OCI-LY1 (cell line): Measurements from ENCODE around the gene CEBPB.

Experiments
- H2AFZ ChIP-seq: fragments of 200-600 bp; sonication (generic), shearing (Covaris generic); 2 replicates; pipeline ENCODE4 v1.6.0; 2014; ENCODE audit warnings: antibody characterized with exemption, mild to moderate bottlenecking, low read length
- H3F3A ChIP-seq: fragments of 200-600 bp; sonication (generic), shearing (Covaris generic); 2 replicates; pipeline ENCODE4 v1.6.0; 2014; ENCODE audit warnings: mild to moderate bottlenecking, antibody characterized with exemption, low read length, moderate library complexity; ENCODE audit not compliant: insufficient read depth
- H3K27ac ChIP-seq: fragments of 200-600 bp; sonication (generic); 2 replicates; pipeline ENCODE4 v1.5.1; 2014; ENCODE audit warnings: low read length, mixed run types, mild to moderate bottlenecking, low read depth; ENCODE audit not compliant: poor library complexity, severe bottlenecking
- H3K27me3 ChIP-seq: fragments of 200-600 bp; sonication (generic); 2 replicates; pipeline ENCODE4 v1.6.0; 2014; ENCODE audit warnings: antibody characterized with exemption, mild to moderate bottlenecking, low read length, moderate library complexity; ENCODE audit not compliant: insufficient read depth
- H3K36me3 ChIP-seq: fragments of 200-600 bp; sonication (generic); 2 replicates; pipeline ENCODE4 v1.6.1; 2014; ENCODE audit warnings: mild to moderate bottlenecking, antibody characterized with exemption, low read length, moderate library complexity, mixed read lengths; ENCODE audit not compliant: insufficient read depth
- H3K4me1 ChIP-seq: fragments of 200-600 bp; sonication (generic); 2 replicates; pipeline ENCODE4 v1.5.1; 2014; ENCODE audit warnings: mild to moderate bottlenecking, low read length, moderate library complexity; ENCODE audit not compliant: insufficient read depth, severe bottlenecking
- H3K4me2 ChIP-seq: fragments of 200-600 bp; sonication (generic), shearing (Covaris generic); 2 replicates; pipeline ENCODE4 v1.6.1; 2014; ENCODE audit warnings: low read length
- H3K4me3 ChIP-seq: fragments of 200-600 bp; sonication (generic); 2 replicates; pipeline ENCODE4 v1.5.1; 2014; ENCODE audit warnings: low read length, low read depth, mild to moderate bottlenecking, mixed read lengths; ENCODE audit not compliant: poor library complexity, severe bottlenecking
- H3K79me2 ChIP-seq: fragments of 200-600 bp; shearing (Covaris generic); 2 replicates; pipeline ENCODE4 v1.6.1; 2016; ENCODE audit warnings: mixed run types, low read length, mixed read lengths; ENCODE audit not compliant: insufficient read depth
- H3K9ac ChIP-seq: fragments of 200-600 bp; sonication (generic), shearing (Covaris generic); 2 replicates; pipeline ENCODE4 v1.6.1; 2014; ENCODE audit warnings: mild to moderate bottlenecking, low read length, mixed read lengths
- H3K9me2 ChIP-seq: fragments of 200-600 bp; sonication (generic), shearing (Covaris generic); 2 replicates; pipeline ENCODE4 v1.6.1; 2014; ENCODE audit warnings: low read depth, mild to moderate bottlenecking, low read length, mixed read lengths
- H3K9me3 ChIP-seq: fragments of 200-600 bp; shearing (Covaris generic); 2 replicates; pipeline ENCODE4 v1.6.1; 2014; ENCODE audit warnings: low read length, mixed read lengths
- H4K20me1 ChIP-seq: fragments of 200-600 bp; sonication (generic), shearing (Covaris generic); 2 replicates; pipeline ENCODE4 v1.6.0; 2016; ENCODE audit warnings: mild to moderate bottlenecking, low read length; ENCODE audit not compliant: insufficient read depth
- EZH2 ChIP-seq: fragments of 200-600 bp; sonication (generic), shearing (Covaris generic); IDR thresholded peaks from 2 replicates; pipeline ENCODE4 v1.8.0; 2017; ENCODE audit warnings: borderline replicate concordance, mixed run types, mild to moderate bottlenecking, antibody characterized with exemption, low read length, moderate library complexity, mixed read lengths
- TF ChIP-seq, protein P1 (sequence below): fragments of 200-600 bp; sonication (generic), shearing (Covaris generic); IDR thresholded peaks from 2 replicates; pipeline ENCODE4 v1.5.1; 2017; ENCODE audit warnings: mild to moderate bottlenecking, antibody characterized with exemption, low read length, moderate library complexity, mixed read lengths

CEBPB gene

DNA sequence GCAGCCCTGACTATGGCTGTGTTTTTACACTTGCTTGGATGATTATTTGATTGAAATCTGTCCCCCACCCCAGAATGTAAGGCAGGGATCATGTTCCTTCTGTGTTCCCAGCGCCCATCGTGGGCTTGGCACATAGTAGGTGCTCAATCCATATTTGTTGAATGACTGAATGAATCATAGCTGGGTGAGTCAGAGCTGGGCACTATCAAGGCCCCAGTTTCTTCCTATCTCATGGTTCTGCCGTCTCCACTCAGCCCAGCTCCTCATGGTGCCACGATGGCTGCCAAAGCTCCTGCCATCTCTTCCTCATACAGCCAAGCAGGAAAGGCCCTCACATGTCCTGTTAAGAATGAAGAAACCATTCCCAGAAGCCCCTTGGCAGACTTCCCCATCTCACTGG lies 29.0 kb downstream of the CEBPB start:
- no peaks in the 10 kb centered on the region for H4K20me1 ChIP-seq
- H3K9ac ChIP-seq, result no peak overlapping the region
- no peak overlapping the region for H3K27ac ChIP-seq
- no peaks in the 10 kb centered on the region for H3F3A ChIP-seq
- H3K9me2 ChIP-seq, result no peaks in the 10 kb centered on the region
- H2AFZ ChIP-seq, result no peak overlapping the region
- no peak for TF ChIP-seq EZH2
- TF ChIP-seq, protein P1, sequence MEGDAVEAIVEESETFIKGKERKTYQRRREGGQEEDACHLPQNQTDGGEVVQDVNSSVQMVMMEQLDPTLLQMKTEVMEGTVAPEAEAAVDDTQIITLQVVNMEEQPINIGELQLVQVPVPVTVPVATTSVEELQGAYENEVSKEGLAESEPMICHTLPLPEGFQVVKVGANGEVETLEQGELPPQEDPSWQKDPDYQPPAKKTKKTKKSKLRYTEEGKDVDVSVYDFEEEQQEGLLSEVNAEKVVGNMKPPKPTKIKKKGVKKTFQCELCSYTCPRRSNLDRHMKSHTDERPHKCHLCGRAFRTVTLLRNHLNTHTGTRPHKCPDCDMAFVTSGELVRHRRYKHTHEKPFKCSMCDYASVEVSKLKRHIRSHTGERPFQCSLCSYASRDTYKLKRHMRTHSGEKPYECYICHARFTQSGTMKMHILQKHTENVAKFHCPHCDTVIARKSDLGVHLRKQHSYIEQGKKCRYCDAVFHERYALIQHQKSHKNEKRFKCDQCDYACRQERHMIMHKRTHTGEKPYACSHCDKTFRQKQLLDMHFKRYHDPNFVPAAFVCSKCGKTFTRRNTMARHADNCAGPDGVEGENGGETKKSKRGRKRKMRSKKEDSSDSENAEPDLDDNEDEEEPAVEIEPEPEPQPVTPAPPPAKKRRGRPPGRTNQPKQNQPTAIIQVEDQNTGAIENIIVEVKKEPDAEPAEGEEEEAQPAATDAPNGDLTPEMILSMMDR, result no peak
- no peak overlapping the region for H3K4me2 ChIP-seq
- no peak overlapping the region for H3K4me3 ChIP-seq
- H3K36me3 ChIP-seq, result no peaks in the 10 kb centered on the region
- H3K4me1 ChIP-seq, result no peaks in the 10 kb centered on the region
- no peaks in the 10 kb centered on the region for H3K9me3 ChIP-seq
- peaks cover 19% of the 10 kb centered on the region for H3K27me3 ChIP-seq
- H3K79me2 ChIP-seq, result no peaks in the 10 kb centered on the region

DNA sequence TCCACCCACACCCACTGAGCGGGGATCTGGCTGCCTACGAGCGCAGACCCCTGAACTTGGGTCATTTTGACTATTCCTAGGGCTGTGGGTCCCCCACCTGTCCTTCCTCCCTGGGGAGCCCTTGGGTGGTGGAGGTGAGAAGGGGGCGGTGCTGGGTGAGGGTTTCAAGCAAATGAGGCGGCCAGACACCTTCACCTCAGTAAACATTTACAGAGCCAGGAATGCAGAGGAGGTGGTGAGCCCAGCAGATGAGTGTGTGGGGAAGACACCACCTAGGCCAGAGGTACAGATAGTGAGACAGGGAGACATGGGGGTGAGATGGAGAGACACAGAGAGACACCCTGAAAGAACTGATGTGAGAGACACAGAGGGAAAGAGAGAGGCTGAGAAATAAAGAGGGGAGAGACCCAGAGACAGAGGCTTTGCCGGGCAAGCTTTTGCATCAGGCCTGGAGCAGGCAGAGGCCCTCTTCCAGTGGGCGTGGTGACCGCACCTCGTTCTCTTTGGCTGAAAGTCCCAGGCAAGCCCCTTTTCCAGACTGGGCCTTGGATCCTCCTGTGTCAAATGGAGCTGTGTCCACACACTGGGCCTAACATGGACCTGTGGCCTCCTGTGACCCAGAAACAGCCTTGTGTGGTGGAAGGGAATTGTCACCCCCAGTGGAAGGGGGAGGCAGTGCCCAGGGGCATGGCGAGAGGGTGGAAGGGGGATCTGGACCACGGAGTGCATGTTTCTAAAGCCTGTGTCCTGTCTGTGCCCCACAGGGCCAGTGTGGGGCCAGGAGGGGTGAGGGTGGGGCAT lies 29.7 kb downstream of the CEBPB start:
- Histone ChIP-seq H3K27me3 (peaks cover 20% of the 10 kb centered on the region), H3K4me1 (no peaks in the 10 kb centered on the region), H3K9me2 (no peaks in the 10 kb centered on the region), H3K27ac (no peak overlapping the region), H3K36me3 (no peaks in the 10 kb centered on the region), H3K9ac (no peak overlapping the region), H3K4me3 (no peak overlapping the region), H2AFZ (no peak overlapping the region), H4K20me1 (no peaks in the 10 kb centered on the region), H3K79me2 (no peaks in the 10 kb centered on the region), H3K9me3 (no peaks in the 10 kb centered on the region), H3K4me2 (no peak overlapping the region), H3F3A (no peaks in the 10 kb centered on the region)
- TF ChIP-seq, protein P1, result no peak
- no peak for TF ChIP-seq EZH2

DNA sequence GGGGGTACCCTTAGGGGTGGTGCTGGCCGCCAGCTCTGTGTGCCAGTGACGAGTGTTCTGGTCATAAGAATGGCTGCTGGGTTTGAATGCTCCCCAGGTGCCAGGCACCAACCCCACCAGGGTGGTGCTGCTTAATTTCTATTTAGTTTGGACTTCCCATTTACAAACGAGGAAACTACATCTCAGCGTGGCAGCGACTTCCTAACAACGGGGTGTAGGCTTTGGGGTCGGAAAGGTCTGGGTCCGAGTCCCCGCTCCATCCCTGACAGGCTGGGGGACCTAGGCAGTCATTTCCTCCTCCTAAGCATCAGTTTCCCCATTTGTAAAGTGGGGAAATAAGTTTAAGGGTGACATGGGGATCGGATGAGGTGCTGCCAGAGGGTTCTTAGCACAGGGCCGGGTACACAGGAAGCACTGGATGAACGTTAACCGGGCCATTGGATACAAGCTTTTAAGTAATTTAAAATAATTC lies 30.3 kb downstream of the CEBPB start:
- Histone ChIP-seq H3K9me2 (no peaks in the 10 kb centered on the region), H4K20me1 (no peaks in the 10 kb centered on the region), H3K4me2 (no peak overlapping the region), H3K79me2 (no peaks in the 10 kb centered on the region), H3K27me3 (peaks cover 20% of the 10 kb centered on the region), H3K4me3 (no peak overlapping the region), H3K9me3 (no peaks in the 10 kb centered on the region), H3K36me3 (no peaks in the 10 kb centered on the region), H3K4me1 (no peaks in the 10 kb centered on the region), H3K27ac (no peak overlapping the region), H3F3A (no peaks in the 10 kb centered on the region), H3K9ac (no peak overlapping the region), H2AFZ (no peak overlapping the region)
- TF ChIP-seq EZH2, result no peak
- TF ChIP-seq, protein P1, result no peak
